Karpas-422 (cell line): ENCODE data around the gene PACS1. TPM values are rescaled to one million over a fixed set of nuclear protein-coding genes. Genes with fewer than 3 reads are reported as not detected.
"Not testable (repeated sequence)": the region's sequence is repeated elsewhere in the genome, so short reads cannot be mapped to it uniquely, and the experiment has no call there.

ENCODE experiments used
- DNase-seq: peaks from one replicate; pipeline ENCODE4 v3.0.0-alpha.2; 2015
- H2AFZ ChIP-seq: fragments of 200-600 bp; sonication (generic); 2 replicates; pipeline ENCODE4 v1.6.1; 2014; ENCODE audit warnings: antibody characterized with exemption, low read length, mixed read lengths
- H3K27ac ChIP-seq: fragments of 200-600 bp; sonication (generic); 2 replicates; pipeline ENCODE4 v1.5.1; 2014; ENCODE audit warnings: mild to moderate bottlenecking, low read length, moderate library complexity
- H3K27me3 ChIP-seq: fragments of 200-600 bp; sonication (generic); 2 replicates; pipeline ENCODE4 v1.6.1; 2014; ENCODE audit warnings: low read length, mixed read lengths
- H3K36me3 ChIP-seq: fragments of 200-600 bp; sonication (generic); 2 replicates; pipeline ENCODE4 v1.6.1; 2014; ENCODE audit warnings: low read length, mixed read lengths; ENCODE audit not compliant: insufficient read depth
- H3K4me1 ChIP-seq: fragments of 200-600 bp; sonication (generic); 2 replicates; pipeline ENCODE4 v1.6.1; 2014; ENCODE audit warnings: mild to moderate bottlenecking, low read length, mixed read lengths
- H3K4me2 ChIP-seq: fragments of 200-600 bp; sonication (generic); 2 replicates; pipeline ENCODE4 v1.6.1; 2014; ENCODE audit warnings: low read length, low read depth, mild to moderate bottlenecking; ENCODE audit not compliant: poor library complexity, severe bottlenecking
- H3K4me3 ChIP-seq: fragments of 200-600 bp; sonication (generic); 2 replicates; pipeline ENCODE4 v1.5.1; 2014; ENCODE audit warnings: mild to moderate bottlenecking, antibody characterized with exemption, low read length, mixed read lengths
- H3K79me2 ChIP-seq: fragments of 200-600 bp; sonication (generic); 2 replicates; pipeline ENCODE4 v1.6.1; 2014; ENCODE audit warnings: mild to moderate bottlenecking, low read length, mixed read lengths
- H3K9ac ChIP-seq: fragments of 200-600 bp; sonication (generic); 2 replicates; pipeline ENCODE4 v1.6.0; 2014; ENCODE audit warnings: low read length
- H3K9me2 ChIP-seq: fragments of 200-600 bp; sonication (generic), shearing (Covaris generic); replicated peaks from 2 replicates; pipeline ENCODE4 v1.6.0; 2014; ENCODE audit warnings: mild to moderate bottlenecking, low read length, moderate library complexity; ENCODE audit not compliant: insufficient read depth
- H3K9me3 ChIP-seq: fragments of 300-700, 200-600 bp; sonication (generic); 2 replicates; pipeline ENCODE4 v1.6.1; 2014; ENCODE audit warnings: low read length, mixed read lengths
- H4K20me1 ChIP-seq: fragments of 200-600 bp; sonication (generic); 2 replicates; pipeline ENCODE4 v1.6.1; 2014; ENCODE audit warnings: mild to moderate bottlenecking, antibody characterized with exemption, low read length, low read depth; ENCODE audit not compliant: insufficient read depth
- total RNA-seq: library from RNA; depleted of rRNA; stranded (reverse); fragments of >200 nt; shearing (Covaris generic); gene quantifications from 2 replicates; pipeline ENCODE4 v1.2.3, GENCODE V29; 2014; ENCODE audit warnings: low replicate concordance

Gene PACS1
- total RNA-seq, 1 experiment from 2014 or later: 60.5 TPM

DNA sequence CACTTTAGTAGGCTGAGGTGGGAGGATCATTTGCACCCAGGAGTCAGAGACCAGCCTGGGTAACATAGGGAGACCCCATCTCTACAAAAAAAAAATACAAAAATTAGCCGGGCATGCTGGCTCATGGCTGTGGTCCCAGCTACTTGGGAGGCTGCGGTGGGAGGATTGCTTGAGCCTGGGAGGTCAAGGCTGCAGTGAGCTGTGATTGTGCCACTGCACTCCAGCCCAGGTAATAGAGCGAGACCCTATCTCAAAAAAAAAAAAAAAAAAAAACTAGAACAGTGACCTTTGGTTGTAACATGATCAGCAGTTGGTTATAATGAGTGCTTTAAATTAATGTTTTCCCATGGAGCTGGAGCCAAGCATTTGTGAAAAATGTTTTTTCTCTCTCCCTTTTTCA, 44.9 kb downstream of the PACS1 start:
- H3K36me3 ChIP-seq, H3K9me3 ChIP-seq, DNase-seq, H3K9me2 ChIP-seq, H4K20me1 ChIP-seq, H2AFZ ChIP-seq, H3K27me3 ChIP-seq: not testable (repeated sequence)
- H3K4me1 ChIP-seq: peaks cover 94% of the 10 kb centered on the region
- peak overlapping the region; percentile 62 for H3K9ac ChIP-seq
- peak overlapping the region; percentile 68 for H3K4me2 ChIP-seq
- H3K27ac ChIP-seq: peak overlapping the region; percentile 91
- H3K4me3 ChIP-seq: peak overlapping the region; percentile 51
- peaks cover 97% of the 10 kb centered on the region for H3K79me2 ChIP-seq

DNA sequence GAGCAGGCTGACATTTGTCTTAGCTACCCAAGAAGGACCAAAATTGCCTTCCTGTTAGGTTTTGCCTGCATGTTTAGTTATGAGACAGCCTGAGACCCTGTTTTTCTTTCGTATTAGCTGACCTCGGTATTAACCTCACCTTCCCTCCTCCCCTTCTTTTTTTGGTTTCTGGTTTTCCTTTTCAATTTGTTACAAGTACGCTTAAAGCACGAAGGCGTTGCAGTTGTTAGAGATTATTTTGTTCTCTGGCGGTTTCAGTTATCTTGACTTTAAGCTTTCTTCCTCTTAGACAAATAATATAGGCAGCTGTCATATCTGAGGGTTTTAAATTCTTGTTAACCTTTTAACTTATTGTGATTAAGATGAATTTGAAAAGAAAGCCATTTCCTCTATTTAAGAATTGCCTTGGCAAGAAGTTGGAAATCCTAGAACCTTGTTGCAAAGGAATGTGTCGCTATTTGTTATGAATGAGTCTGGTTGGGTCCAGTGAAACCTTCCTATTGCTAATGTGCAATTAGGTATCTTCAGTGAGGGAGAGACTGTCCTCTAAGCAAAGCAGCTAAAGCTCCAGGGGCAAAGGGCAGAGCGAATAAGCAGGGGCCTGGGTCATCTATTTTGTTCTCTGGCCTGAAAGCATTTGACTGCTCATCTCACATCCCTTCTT, 45.7 kb downstream of the PACS1 start:
- Histone ChIP-seq H3K79me2 (peaks cover 97% of the 10 kb centered on the region), H3K27me3 (no peaks in the 10 kb centered on the region), H3K27ac (peak overlapping the region; percentile 91), H3K9me3 (no peaks in the 10 kb centered on the region), H3K4me2 (peak overlapping the region; percentile 68), H4K20me1 (no peaks in the 10 kb centered on the region), H3K4me3 (peak overlapping the region; percentile 51), H3K4me1 (peaks cover 94% of the 10 kb centered on the region), H3K9ac (peak overlapping the region; percentile 62), H3K9me2 (no peaks in the 10 kb centered on the region), H3K36me3 (no peaks in the 10 kb centered on the region), H2AFZ (no peak overlapping the region)
- peak; percentile 69 for DNase-seq

DNA sequence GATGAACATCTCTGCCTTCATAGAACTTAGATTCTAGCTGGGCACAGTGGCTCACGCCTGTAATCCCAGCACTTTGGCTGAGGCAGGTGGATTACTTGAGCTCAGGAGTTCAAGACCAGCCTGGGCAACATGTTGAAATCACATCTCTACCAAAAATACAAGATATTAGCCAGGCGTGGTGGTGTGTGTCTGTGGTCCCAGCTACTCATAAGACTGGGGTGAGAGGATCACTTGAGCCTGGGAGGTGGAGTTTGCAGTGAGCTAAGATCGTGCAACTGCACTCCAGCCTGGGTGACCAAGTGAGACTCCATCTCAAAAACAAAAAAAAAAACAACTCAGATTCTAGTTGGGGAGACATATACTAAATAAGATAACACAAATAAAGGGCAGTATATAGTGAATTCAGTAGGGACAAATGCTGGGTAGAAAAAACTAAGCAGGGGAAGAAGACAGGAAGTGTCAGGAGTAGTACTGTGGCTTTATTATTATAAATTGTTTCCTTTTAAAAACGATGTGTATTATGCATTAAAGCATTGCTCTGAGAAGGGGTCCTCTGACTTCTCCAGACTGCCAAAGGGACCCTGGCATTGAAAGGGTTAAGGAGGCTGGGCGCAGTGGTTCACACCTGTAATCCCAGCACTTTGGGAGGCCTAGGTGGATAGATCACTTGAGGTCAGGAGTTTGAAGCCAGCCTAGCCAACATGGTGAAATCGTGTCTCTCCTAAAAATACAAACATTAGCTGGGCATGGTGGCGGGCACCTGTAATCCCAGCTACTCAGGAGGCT, 46.7 kb downstream of the PACS1 start:
- peak overlapping the region; percentile 91 for H3K27ac ChIP-seq
- H3K9me2 ChIP-seq: no peaks in the 10 kb centered on the region
- no peak for DNase-seq
- H3K27me3 ChIP-seq: no peaks in the 10 kb centered on the region
- peaks cover 97% of the 10 kb centered on the region for H3K79me2 ChIP-seq
- H4K20me1 ChIP-seq: no peaks in the 10 kb centered on the region
- peaks cover 94% of the 10 kb centered on the region for H3K4me1 ChIP-seq
- peak overlapping the region; percentile 68 for H3K4me2 ChIP-seq
- H3K36me3 ChIP-seq: no peaks in the 10 kb centered on the region
- no peak overlapping the region for H2AFZ ChIP-seq
- H3K9me3 ChIP-seq: no peaks in the 10 kb centered on the region
- H3K4me3 ChIP-seq: no peak overlapping the region
- peak overlapping the region; percentile 62 for H3K9ac ChIP-seq

DNA sequence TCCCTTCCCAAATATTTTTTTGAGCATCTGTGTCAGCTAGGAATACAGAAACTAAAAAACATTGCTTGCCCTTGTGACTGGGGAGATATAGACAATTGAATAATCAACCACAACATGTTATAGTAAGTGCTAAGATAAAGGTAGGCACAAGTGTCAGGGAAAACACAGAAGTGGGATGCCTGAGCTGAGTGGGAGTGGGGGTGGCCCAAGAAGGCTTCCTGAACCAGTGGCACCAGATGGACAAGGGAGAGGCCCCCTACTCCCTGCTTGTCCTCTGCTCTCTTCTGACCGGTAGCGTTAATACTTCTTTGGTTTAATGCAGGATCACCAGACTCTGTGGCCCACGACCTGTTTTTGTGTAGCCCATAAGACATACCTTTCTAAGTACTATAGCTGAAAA, 48.8 kb downstream of the PACS1 start:
- H3K36me3 ChIP-seq: no peaks in the 10 kb centered on the region
- H3K27ac ChIP-seq: peak overlapping the region; percentile 74; the same call in 1 of the 2 replicates
- peak overlapping the region; percentile 9 for H3K4me2 ChIP-seq
- no peaks in the 10 kb centered on the region for H3K9me2 ChIP-seq
- H2AFZ ChIP-seq: no peak overlapping the region
- peaks cover 91% of the 10 kb centered on the region for H3K79me2 ChIP-seq
- H4K20me1 ChIP-seq: no peaks in the 10 kb centered on the region
- peaks cover 84% of the 10 kb centered on the region for H3K4me1 ChIP-seq
- no peaks in the 10 kb centered on the region for H3K9me3 ChIP-seq
- DNase-seq: no peak
- no peak overlapping the region for H3K4me3 ChIP-seq
- no peak overlapping the region for H3K9ac ChIP-seq
- no peaks in the 10 kb centered on the region for H3K27me3 ChIP-seq

DNA sequence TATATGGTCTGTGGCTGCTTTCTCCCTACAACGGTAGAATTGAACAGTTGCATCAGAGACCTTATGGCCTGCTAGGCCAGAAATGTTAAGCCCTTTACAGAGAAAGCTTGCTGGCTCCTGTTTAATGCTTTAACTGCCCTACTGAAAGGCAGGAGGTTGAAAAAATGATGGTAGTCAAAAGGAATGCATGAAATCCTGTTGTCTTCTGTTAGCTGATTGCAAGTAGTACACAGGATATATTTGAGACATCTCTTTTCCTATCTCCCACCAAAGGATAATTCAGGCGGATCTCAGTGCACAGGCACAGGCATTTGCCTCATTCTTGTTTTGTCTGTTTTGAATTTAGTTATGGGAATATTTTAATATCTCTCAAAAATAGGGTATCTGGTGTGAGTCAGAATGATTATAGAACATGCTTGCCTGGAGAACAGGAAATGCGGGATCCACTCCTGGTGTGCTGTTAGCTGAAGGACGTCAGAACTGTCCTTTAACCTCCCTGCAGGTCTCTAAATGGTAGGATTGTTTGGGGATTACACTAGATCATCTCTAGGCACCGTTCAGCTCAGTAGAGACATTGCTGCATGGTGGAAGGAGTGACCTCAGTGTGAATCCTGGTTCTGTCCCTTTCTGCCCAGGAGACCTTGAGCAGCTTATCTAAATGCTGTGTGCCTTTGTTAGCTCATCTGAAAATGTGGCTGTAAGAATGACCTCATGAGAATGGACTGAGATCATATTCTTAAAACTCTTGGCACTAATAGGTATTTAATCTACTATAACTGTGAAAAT, 49.5 kb downstream of the PACS1 start:
- Histone ChIP-seq H2AFZ (no peak overlapping the region), H4K20me1 (no peaks in the 10 kb centered on the region), H3K9me2 (no peaks in the 10 kb centered on the region), H3K9me3 (no peaks in the 10 kb centered on the region), H3K27me3 (no peaks in the 10 kb centered on the region), H3K27ac (peak overlapping the region; percentile 74), H3K4me2 (no peak overlapping the region), H3K4me3 (no peak overlapping the region), H3K9ac (peak overlapping the region; percentile 18; the same call in 1 of the 2 replicates), H3K36me3 (no peaks in the 10 kb centered on the region), H3K79me2 (peaks cover 92% of the 10 kb centered on the region), H3K4me1 (peaks cover 84% of the 10 kb centered on the region)
- no peak for DNase-seq

DNA sequence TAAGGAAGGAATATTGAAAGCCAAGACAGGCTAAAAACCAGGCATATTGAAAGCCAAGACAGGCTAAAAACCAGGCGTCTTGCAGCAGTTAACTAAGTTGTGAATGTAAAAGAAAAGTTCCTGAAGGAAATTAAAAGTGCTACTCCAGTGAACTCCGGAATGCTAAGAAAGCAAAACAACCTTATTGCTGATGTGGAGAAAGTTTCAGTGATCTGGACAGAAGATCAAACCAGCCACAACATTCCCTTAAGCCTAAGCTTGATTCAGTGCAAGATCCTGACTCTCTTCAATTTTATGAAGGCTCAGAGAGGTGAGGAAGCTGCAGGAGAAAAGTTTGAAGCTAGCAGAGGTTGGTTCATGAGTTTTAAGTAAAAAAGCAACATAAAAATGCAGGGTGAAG, 51.4 kb downstream of the PACS1 start:
- H3K9me3 ChIP-seq: no peaks in the 10 kb centered on the region
- DNase-seq: no peak
- no peak overlapping the region for H3K4me3 ChIP-seq
- H3K79me2 ChIP-seq: peaks cover 92% of the 10 kb centered on the region
- no peak overlapping the region for H3K9ac ChIP-seq
- no peaks in the 10 kb centered on the region for H3K9me2 ChIP-seq
- no peak overlapping the region for H3K4me2 ChIP-seq
- peak overlapping the region; percentile 69 for H3K27ac ChIP-seq
- H3K27me3 ChIP-seq: no peaks in the 10 kb centered on the region
- H3K4me1 ChIP-seq: peaks cover 84% of the 10 kb centered on the region
- no peaks in the 10 kb centered on the region for H3K36me3 ChIP-seq
- no peaks in the 10 kb centered on the region for H4K20me1 ChIP-seq
- no peak overlapping the region for H2AFZ ChIP-seq

DNA sequence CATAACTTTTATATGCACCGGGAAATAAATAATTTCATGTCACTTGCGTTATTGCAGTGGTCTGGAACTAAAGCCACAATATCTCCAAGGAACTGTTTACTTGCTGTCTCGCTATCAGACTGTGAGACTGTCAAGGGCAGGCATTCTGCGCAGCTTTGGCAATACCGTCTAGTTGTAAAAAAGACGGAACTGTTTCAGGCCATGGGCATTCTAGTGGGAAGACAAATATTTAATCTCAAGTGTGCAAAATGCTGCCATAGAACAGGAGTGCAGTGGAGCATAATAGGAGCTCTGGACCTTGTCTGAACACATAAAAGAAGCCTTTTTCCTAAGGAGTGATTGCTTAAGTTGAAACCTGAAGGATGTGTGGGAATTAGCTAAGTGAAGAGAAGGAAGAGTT, 53.8 kb downstream of the PACS1 start:
- H3K27ac ChIP-seq: peak overlapping the region; percentile 95
- H3K4me1 ChIP-seq: peaks cover 90% of the 10 kb centered on the region
- no peak overlapping the region for H3K9ac ChIP-seq
- no peak for DNase-seq
- no peak overlapping the region for H3K4me2 ChIP-seq
- H4K20me1 ChIP-seq: no peaks in the 10 kb centered on the region
- no peaks in the 10 kb centered on the region for H3K36me3 ChIP-seq
- no peak overlapping the region for H3K4me3 ChIP-seq
- no peak overlapping the region for H2AFZ ChIP-seq
- H3K79me2 ChIP-seq: peaks cover 91% of the 10 kb centered on the region
- no peaks in the 10 kb centered on the region for H3K9me3 ChIP-seq
- no peaks in the 10 kb centered on the region for H3K27me3 ChIP-seq
- no peaks in the 10 kb centered on the region for H3K9me2 ChIP-seq

DNA sequence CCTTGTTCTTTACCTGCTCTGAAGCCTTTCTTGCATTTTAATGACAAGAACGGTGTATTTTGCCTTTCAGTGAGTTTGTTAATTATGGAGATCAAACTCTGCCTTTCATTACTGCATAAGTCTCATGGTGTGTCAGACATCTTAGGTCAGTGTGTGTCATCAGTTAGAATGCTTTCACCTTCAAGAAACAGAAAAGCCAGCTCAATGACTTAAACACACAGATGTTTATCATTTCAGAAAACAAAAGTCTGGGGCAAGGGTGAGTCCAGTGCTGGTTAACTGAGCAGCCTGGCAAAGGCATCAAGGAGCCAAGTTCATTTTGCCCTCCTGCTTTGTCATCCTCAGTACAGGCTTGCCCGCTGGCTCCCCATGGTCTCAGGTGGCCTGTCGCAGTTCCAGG, 54.5 kb downstream of the PACS1 start:
- H3K9me3 ChIP-seq: no peaks in the 10 kb centered on the region
- no peaks in the 10 kb centered on the region for H3K36me3 ChIP-seq
- H3K9ac ChIP-seq: peak overlapping the region; percentile 8; the same call in 1 of the 2 replicates
- H3K9me2 ChIP-seq: no peaks in the 10 kb centered on the region
- peak overlapping the region; percentile 84 for H3K4me2 ChIP-seq
- H3K27ac ChIP-seq: peak overlapping the region; percentile 95
- no peaks in the 10 kb centered on the region for H4K20me1 ChIP-seq
- no peaks in the 10 kb centered on the region for H3K27me3 ChIP-seq
- H3K4me1 ChIP-seq: peaks cover 88% of the 10 kb centered on the region
- H2AFZ ChIP-seq: no peak overlapping the region
- H3K4me3 ChIP-seq: no peak overlapping the region
- no peak for DNase-seq
- peaks cover 89% of the 10 kb centered on the region for H3K79me2 ChIP-seq
